ENCODE data around the gene HSPA8. TPM values are rescaled to one million over a fixed set of nuclear protein-coding genes. Genes with fewer than 3 reads are reported as not detected.
"Not testable (repeated sequence)": the region's sequence is repeated elsewhere in the genome, so short reads cannot be mapped to it uniquely, and the experiment has no call there.

The HSPA8 gene
- total and polyA plus RNA-seq, 7 experiments from 2014 or later = 763 to 2,366 (median 832) TPM

DNA sequence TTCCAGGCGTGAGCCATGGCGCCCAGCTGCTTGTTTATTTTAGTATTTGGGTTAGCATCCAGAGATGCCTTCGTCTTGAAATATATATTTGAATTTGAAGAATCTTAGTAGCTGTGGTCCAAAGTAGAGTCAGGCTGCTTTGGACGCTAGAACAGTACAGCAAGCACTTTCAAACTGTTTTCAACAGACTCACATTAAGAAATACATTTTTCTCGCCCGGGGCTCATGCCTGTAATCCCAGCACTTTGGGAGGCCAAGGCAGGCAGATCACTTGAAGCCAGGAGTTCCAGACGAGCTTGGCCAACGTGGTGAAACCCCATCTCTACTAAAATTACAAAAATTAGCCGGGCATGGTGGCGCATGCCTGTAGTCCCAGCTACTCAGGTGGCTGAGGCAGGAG, 27.0 kb upstream of the HSPA8 start:
- H3K9me3 Mint-ChIP-seq; H3K4me3 ChIP-seq (ENCODE audit: low read length); ATAC-seq; DNase-seq; H3K27me3 Mint-ChIP-seq; H3K36me3 Mint-ChIP-seq; H3K27me3 ChIP-seq (ENCODE audit: control insufficient read depth in 2 of 2, insufficient read depth in 2 of 2, low read length in 2 of 2); H3K27ac ChIP-seq (ENCODE audit: low read depth, low read length); H3K9me3 ChIP-seq (ENCODE audit: control insufficient read depth in 2 of 3, low read length in 3 of 3); intact Hi-C loops (cut with micrococcal nuclease); H3K36me3 ChIP-seq (ENCODE audit: control insufficient read depth in 2 of 3, insufficient read depth in 3 of 3, low read length in 3 of 3): not testable (repeated sequence)
- CTCF ChIA-PET = interaction anchor here (0.8 to 2.2 kb wide), 7 partner anchors 12 to 35 kb away, joined by 4 to 16 read pairs (median 6); partner anchors contain the start of gene HSPA8
- Mint-ChIP-seq H3K4me3 (peak overlapping the region in 2 of 10 donors; percentile 75), H3K27ac (peak overlapping the region in 8 of 9 donors; percentile 41 to 98 (median 92)), H3K4me1 (peaks cover 19 to 55% (median 46%) of the 10 kb centered on the region in 7 donors)
- H3K4me1 ChIP-seq (ENCODE audit: control insufficient read depth in 2 of 2, insufficient read depth in 2 of 2, low read length in 2 of 2) = peaks cover 24 to 26% of the 10 kb centered on the region in 2 donors
- POLR2A ChIA-PET = interaction anchor here (0.6 to 16.3 kb wide), 4 partner anchors 11 to 25 kb away, joined by 3 to 653 read pairs (median 42); partner anchors contain the start of gene HSPA8

DNA sequence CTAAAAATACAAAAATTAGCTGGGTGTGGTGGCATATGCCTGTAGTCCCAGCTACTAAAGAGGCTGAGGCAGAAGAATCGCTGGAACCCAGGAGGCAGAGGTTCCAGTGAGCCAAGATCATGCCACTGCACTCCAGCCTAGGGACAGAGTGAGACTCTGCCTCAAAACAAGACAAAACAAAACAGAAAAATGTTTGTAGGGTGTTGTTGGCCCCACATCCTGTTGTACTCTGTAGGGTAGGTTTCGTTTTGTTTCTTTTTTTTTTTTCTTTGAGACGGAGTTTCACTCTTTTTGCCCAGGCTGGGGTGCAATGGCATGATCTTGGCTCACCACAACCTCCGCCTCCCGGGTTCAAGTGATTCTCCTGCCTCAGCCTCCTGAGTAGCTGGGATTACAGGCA, 25.7 kb upstream of the HSPA8 start:
- ATAC-seq = peak; percentile 88
- peak overlapping the region; percentile 88 to 98 (median 94) for H3K27ac Mint-ChIP-seq
- H3K36me3 Mint-ChIP-seq = peaks cover 0 to 11% (median 0%) of the 10 kb centered on the region in 5 donors
- H3K27ac ChIP-seq (ENCODE audit: low read depth, low read length) = peak overlapping the region; percentile 58
- H3K36me3 ChIP-seq (ENCODE audit: control insufficient read depth in 2 of 3, insufficient read depth in 3 of 3, low read length in 3 of 3); H3K27me3 ChIP-seq (ENCODE audit: control insufficient read depth in 2 of 2, insufficient read depth in 2 of 2, low read length in 2 of 2); H3K27me3 Mint-ChIP-seq; H3K9me3 ChIP-seq (ENCODE audit: control insufficient read depth in 2 of 3, low read length in 3 of 3); H3K9me3 Mint-ChIP-seq: not testable (repeated sequence)
- H3K4me1 Mint-ChIP-seq = peaks cover 31 to 67% (median 58%) of the 10 kb centered on the region in 7 donors
- CTCF ChIA-PET = interaction anchor here (0.6 to 2.2 kb wide), 6 partner anchors 16 to 146 kb away, joined by 3 to 16 read pairs (median 8); partner anchors contain the start of gene HSPA8
- intact Hi-C loops (cut with micrococcal nuclease) = loop anchor here (1.0 to 2.0 kb wide), 4 partner anchors 13 to 25 kb away; partner anchors contain the start of gene HSPA8 (in 2 of the 2)
- DNase-seq = peak in 7 of 9 donors; percentile 41 to 69 (median 56)
- peaks cover 27 to 38% of the 10 kb centered on the region in 2 donors for H3K4me1 ChIP-seq (ENCODE audit: control insufficient read depth in 2 of 2, insufficient read depth in 2 of 2, low read length in 2 of 2)
- POLR2A ChIA-PET = interaction anchor here (0.6 to 16.3 kb wide), 4 partner anchors 12 to 24 kb away, joined by 3 to 653 read pairs (median 42); partner anchors contain the start of gene HSPA8
- H3K4me3 Mint-ChIP-seq = peak overlapping the region; percentile 41 to 75 (median 72)
- H3K4me3 ChIP-seq (ENCODE audit: low read length) = peak overlapping the region; percentile 43

DNA sequence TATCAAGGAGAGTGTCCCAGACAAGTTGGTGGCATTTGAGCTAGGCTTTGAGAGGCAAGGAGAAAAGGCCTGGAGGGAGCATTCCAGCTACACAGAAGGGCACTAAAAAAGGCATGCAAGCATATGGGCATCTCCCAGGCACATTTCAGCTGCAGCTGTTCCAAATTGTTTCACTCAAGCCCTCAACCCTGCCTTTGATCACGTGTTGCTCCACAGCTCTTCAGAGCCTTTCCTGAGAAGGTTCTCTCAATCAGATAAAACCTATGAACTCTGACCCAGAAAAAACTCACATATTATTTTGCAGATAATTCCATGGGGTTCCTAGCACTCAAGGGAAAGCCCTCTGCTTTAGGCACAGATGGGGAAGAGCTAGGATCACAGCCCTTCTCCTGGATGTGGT, 24.4 kb upstream of the HSPA8 start:
- H3K27ac Mint-ChIP-seq = peak overlapping the region; percentile 89 to 98 (median 94)
- Histone ChIP-seq H3K4me3 (ENCODE audit: low read length) (no peak overlapping the region), H3K36me3 (ENCODE audit: control insufficient read depth in 2 of 3, insufficient read depth in 3 of 3, low read length in 3 of 3) (no peaks in the 10 kb centered on the region), H3K9me3 (ENCODE audit: control insufficient read depth in 2 of 3, low read length in 3 of 3) (no peaks in the 10 kb centered on the region), H3K4me1 (ENCODE audit: control insufficient read depth in 2 of 2, insufficient read depth in 2 of 2, low read length in 2 of 2) (peaks cover 27 to 47% of the 10 kb centered on the region in 2 donors), H3K27me3 (ENCODE audit: control insufficient read depth in 2 of 2, insufficient read depth in 2 of 2, low read length in 2 of 2) (no peaks in the 10 kb centered on the region), H3K27ac (ENCODE audit: low read depth, low read length) (peak overlapping the region; percentile 9)
- peak overlapping the region; percentile 48 to 77 (median 70) for H3K4me3 Mint-ChIP-seq
- ChIA-PET POLR2A (interaction anchor here (4.9 to 16.3 kb wide), 2 partner anchors 13 to 22 kb away, joined by 76 to 653 read pairs; partner anchors contain the start of gene HSPA8), CTCF (interaction anchor here (0.7 to 1.8 kb wide), 5 partner anchors 14 to 32 kb away, joined by 3 to 9 read pairs (median 5); partner anchors contain the start of gene HSPA8)
- DNase-seq (no peak), ATAC-seq (no peak)
- intact Hi-C loops (cut with micrococcal nuclease) = loop anchor here in 1 of 2 donors (2.0 kb wide), 1 partner anchor 14 kb away; no protein-coding TSS in a partner anchor
- peaks cover 0 to 5% (median 0%) of the 10 kb centered on the region in 11 donors for H3K9me3 Mint-ChIP-seq
- peaks cover 0 to 11% (median 0%) of the 10 kb centered on the region in 5 donors for H3K36me3 Mint-ChIP-seq
- peaks cover 32 to 72% (median 57%) of the 10 kb centered on the region in 7 donors for H3K4me1 Mint-ChIP-seq
- H3K27me3 Mint-ChIP-seq = no peaks in the 10 kb centered on the region

DNA sequence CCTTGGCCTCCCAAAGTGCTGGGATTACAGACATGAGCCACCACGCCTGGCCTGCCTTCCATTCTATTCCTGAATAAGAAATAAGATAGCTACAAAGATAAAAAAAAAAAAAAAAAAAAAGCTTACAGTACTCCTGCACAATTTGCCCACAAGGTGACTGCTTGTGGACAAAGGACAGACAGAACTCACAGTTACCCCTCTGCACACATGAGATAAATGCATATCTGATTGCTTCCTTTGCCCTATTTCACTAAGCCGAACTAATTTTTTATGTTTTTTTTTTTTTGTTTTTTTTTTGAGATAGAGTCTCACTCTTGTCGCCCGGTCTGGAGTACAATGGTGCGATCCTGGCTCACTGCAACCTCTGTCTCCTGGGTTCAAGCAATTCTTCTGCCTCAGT, 23.6 kb upstream of the HSPA8 start:
- Mint-ChIP-seq H3K4me1 (peaks cover 32 to 74% (median 53%) of the 10 kb centered on the region in 7 donors), H3K27me3 (no peaks in the 10 kb centered on the region), H3K27ac (peak overlapping the region in 7 of 9 donors; percentile 41 to 98 (median 89)), H3K4me3 (no peak overlapping the region), H3K36me3 (peaks cover 0 to 11% (median 0%) of the 10 kb centered on the region in 5 donors), H3K9me3 (peaks cover 0 to 5% (median 0%) of the 10 kb centered on the region in 11 donors)
- DNase-seq = no peak
- H3K4me3 ChIP-seq (ENCODE audit: low read length) = no peak overlapping the region
- no peaks in the 10 kb centered on the region for H3K36me3 ChIP-seq (ENCODE audit: control insufficient read depth in 2 of 3, insufficient read depth in 3 of 3, low read length in 3 of 3)
- no peak overlapping the region for H3K27ac ChIP-seq (ENCODE audit: low read depth, low read length)
- POLR2A ChIA-PET = interaction anchor here (4.9 to 16.3 kb wide), 2 partner anchors 14 to 21 kb away, joined by 76 to 653 read pairs; partner anchors contain the start of gene HSPA8
- no peak for ATAC-seq
- no peaks in the 10 kb centered on the region for H3K27me3 ChIP-seq (ENCODE audit: control insufficient read depth in 2 of 2, insufficient read depth in 2 of 2, low read length in 2 of 2)
- intact Hi-C loops (cut with micrococcal nuclease) = no loop called here
- CTCF ChIA-PET = interaction anchor here (0.7 to 1.7 kb wide), 4 partner anchors 15 to 23 kb away, joined by 3 to 5 read pairs (median 4); partner anchors contain the start of gene HSPA8
- no peaks in the 10 kb centered on the region for H3K9me3 ChIP-seq (ENCODE audit: control insufficient read depth in 2 of 3, low read length in 3 of 3)
- peaks cover 27 to 47% of the 10 kb centered on the region in 2 donors for H3K4me1 ChIP-seq (ENCODE audit: control insufficient read depth in 2 of 2, insufficient read depth in 2 of 2, low read length in 2 of 2)

DNA sequence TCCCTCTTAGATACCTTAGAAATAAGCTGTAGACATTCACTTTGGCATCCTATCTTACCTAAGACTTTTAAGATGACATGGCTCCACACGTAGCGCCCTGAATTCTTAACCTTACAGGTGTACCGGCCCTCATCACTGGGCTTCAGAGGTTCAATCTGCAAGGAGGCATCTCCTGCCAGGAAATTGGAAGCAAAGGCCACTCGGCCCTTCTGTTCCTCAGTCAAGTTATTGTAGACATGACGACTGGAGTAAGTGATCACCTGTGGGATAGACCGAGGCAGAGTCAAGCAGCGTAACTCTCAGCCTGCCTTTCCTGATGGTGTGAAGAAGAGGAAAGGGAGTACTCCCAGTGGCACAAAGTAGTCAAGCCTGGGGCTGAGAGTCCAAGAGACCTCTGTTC, 22.5 kb upstream of the HSPA8 start:
- Mint-ChIP-seq H3K27ac (peak overlapping the region in 7 of 9 donors; percentile 51 to 98 (median 74)), H3K27me3 (no peaks in the 10 kb centered on the region), H3K4me1 (peaks cover 34 to 81% (median 56%) of the 10 kb centered on the region in 7 donors), H3K36me3 (peaks cover 0 to 11% (median 0%) of the 10 kb centered on the region in 5 donors), H3K4me3 (peak overlapping the region in 3 of 10 donors; percentile 4 to 30 (median 4)), H3K9me3 (peaks cover 0 to 5% (median 0%) of the 10 kb centered on the region in 11 donors)
- POLR2A ChIA-PET = interaction anchor here (1.3 to 16.3 kb wide), 3 partner anchors 8 to 20 kb away, joined by 3 to 653 read pairs (median 3); partner anchors contain the start of gene HSPA8
- H3K36me3 ChIP-seq (ENCODE audit: control insufficient read depth in 2 of 3, insufficient read depth in 3 of 3, low read length in 3 of 3) = no peaks in the 10 kb centered on the region
- ATAC-seq (no peak), DNase-seq (no peak)
- H3K27ac ChIP-seq (ENCODE audit: low read depth, low read length) = no peak overlapping the region
- no peaks in the 10 kb centered on the region for H3K9me3 ChIP-seq (ENCODE audit: control insufficient read depth in 2 of 3, low read length in 3 of 3)
- H3K4me1 ChIP-seq (ENCODE audit: control insufficient read depth in 2 of 2, insufficient read depth in 2 of 2, low read length in 2 of 2) = peaks cover 27 to 54% of the 10 kb centered on the region in 2 donors
- H3K4me3 ChIP-seq (ENCODE audit: low read length) = no peak overlapping the region
- no peaks in the 10 kb centered on the region for H3K27me3 ChIP-seq (ENCODE audit: control insufficient read depth in 2 of 2, insufficient read depth in 2 of 2, low read length in 2 of 2)
- intact Hi-C loops (cut with micrococcal nuclease) = no loop called here
- CTCF ChIA-PET = interaction anchor here (0.9 to 3.2 kb wide), 3 partner anchors 12 to 30 kb away, joined by 4 to 14 read pairs (median 5); no protein-coding TSS in a partner anchor

DNA sequence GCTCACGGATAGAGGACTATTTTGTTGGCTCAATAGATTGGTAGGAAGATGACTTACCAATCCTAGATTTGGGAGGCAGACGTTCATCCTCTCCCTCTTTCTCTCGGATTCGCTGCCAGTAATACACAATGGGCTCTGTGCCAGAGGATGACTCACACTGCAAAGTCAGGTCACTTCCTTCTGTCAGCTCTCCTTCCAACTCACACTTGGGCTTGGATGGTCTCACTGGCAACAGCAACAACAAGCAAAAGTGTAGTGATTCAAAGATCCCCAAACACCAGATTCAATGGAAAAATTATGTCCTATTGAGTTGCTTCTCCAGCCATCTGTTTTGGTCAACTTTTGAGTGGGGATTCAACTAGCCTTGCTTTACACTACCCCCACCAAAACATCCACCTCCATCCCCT, 21.7 kb upstream of the HSPA8 start:
- Mint-ChIP-seq H3K9me3 (peaks cover 0 to 5% (median 0%) of the 10 kb centered on the region in 11 donors), H3K4me1 (peaks cover 34 to 74% (median 55%) of the 10 kb centered on the region in 7 donors), H3K27me3 (no peaks in the 10 kb centered on the region), H3K4me3 (peak overlapping the region; percentile 34 to 79 (median 68)), H3K36me3 (peaks cover 0 to 11% (median 0%) of the 10 kb centered on the region in 5 donors), H3K27ac (peak overlapping the region; percentile 51 to 98 (median 82))
- DNase-seq (peak in 4 of 9 donors; percentile 26 to 74 (median 52)), ATAC-seq (peak; percentile 71)
- Histone ChIP-seq H3K4me3 (ENCODE audit: low read length) (peak overlapping the region; percentile 17), H3K9me3 (ENCODE audit: control insufficient read depth in 2 of 3, low read length in 3 of 3) (no peaks in the 10 kb centered on the region), H3K36me3 (ENCODE audit: control insufficient read depth in 2 of 3, insufficient read depth in 3 of 3, low read length in 3 of 3) (no peaks in the 10 kb centered on the region), H3K27me3 (ENCODE audit: control insufficient read depth in 2 of 2, insufficient read depth in 2 of 2, low read length in 2 of 2) (no peaks in the 10 kb centered on the region), H3K27ac (ENCODE audit: low read depth, low read length) (no peak overlapping the region), H3K4me1 (ENCODE audit: control insufficient read depth in 2 of 2, insufficient read depth in 2 of 2, low read length in 2 of 2) (peaks cover 27 to 54% of the 10 kb centered on the region in 2 donors)
- CTCF ChIA-PET = interaction anchor here (1.1 to 3.2 kb wide), 6 partner anchors 11 to 164 kb away, joined by 3 to 14 read pairs (median 4); no protein-coding TSS in a partner anchor
- intact Hi-C loops (cut with micrococcal nuclease) = loop anchor here (1.0 kb wide), 3 partner anchors 13 to 21 kb away; partner anchors contain the start of gene HSPA8 (in 2 of the 2)
- POLR2A ChIA-PET = interaction anchor here (1.3 to 16.3 kb wide), 4 partner anchors 9 to 19 kb away, joined by 3 to 653 read pairs (median 11); partner anchors contain the start of gene HSPA8
